ENCODE results near the gene BRAP.
A peak's percentile ranks its signal among the peaks of the same experiment; 100 is the strongest.
"Not testable (repeated sequence)": the region's sequence is repeated elsewhere in the genome, so short reads cannot be mapped to it uniquely, and the experiment has no call there.

BRAP gene

DNA sequence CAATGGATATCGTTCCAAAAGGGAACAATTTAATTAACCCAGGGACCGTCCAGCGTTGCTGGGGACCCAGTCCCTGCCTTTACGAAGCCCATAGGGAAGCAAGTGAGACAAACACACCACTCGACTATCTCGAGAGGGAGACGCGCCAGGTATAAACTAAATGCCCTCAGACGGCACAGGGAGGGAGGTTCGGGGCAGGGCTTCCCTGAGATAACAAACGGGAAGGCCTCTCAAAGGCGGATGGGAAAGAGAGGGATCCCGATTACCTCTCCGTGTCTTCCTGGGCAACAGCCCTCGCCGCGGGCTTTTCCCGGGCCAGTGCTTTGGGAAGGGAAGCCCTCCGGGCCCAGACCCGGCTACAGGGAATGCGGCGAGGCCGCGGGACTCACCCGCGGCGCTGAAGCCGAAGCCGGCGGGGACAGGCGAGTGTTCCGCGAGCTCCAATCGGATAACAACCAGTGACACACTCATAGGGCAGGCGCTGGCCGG lies 390 bp downstream of the BRAP start:
- H3K27ac ChIP-seq (ENCODE audit: extremely low read depth, low read depth, low read length), result peak overlapping the region; percentile 18
- CTCF ChIA-PET, result interaction anchor here (0.6 kb wide), 1 partner anchor 288 kb away, joined by 4 read pairs; no protein-coding TSS in a partner anchor

GRCh38 chr12:111684485-111685198 lies 1.1 kb downstream of the BRAP start:
- CTCF ChIA-PET, result interaction anchor here (0.9 kb wide), 1 partner anchor 288 kb away, joined by 3 read pairs; no protein-coding TSS in a partner anchor
- POLR2A ChIA-PET, result interaction anchor here (1.3 kb wide), 1 partner anchor 10 kb away, joined by 4 read pairs; no protein-coding TSS in a partner anchor
- Histone ChIP-seq H3K36me3 (ENCODE audit: control insufficient read depth in 2 of 2, insufficient read depth in 1 of 2, low read length in 2 of 2) (peaks cover 29 to 36% of the 10 kb centered on the region in 2 experiments), H3K4me3 (ENCODE audit: low read depth, low read length) (peak overlapping the region; percentile 48)
- not testable (repeated sequence) for H3K27ac ChIP-seq (ENCODE audit: extremely low read depth, low read depth, low read length); H3K9me3 ChIP-seq (ENCODE audit: control insufficient read depth, insufficient read depth, low read depth, low read length); H3K4me1 ChIP-seq (ENCODE audit: control insufficient read depth, insufficient read depth, low read length)

More for the DNA sequence above, 390 bp downstream of the BRAP start:
- Histone ChIP-seq H3K4me1 (ENCODE audit: control insufficient read depth, insufficient read depth, low read length) (peaks cover 3% of the 10 kb centered on the region; the same call in 1 of the 2 replicates), H3K4me3 (ENCODE audit: low read depth, low read length) (peak overlapping the region; percentile 48), H3K9me3 (ENCODE audit: control insufficient read depth, insufficient read depth, low read depth, low read length) (no peaks in the 10 kb centered on the region), H3K36me3 (ENCODE audit: control insufficient read depth in 2 of 2, insufficient read depth in 1 of 2, low read length in 2 of 2) (peaks cover 23 to 30% of the 10 kb centered on the region in 2 experiments)
- TF ChIP-seq ZNF518A (tag by site-specific recombination; conservative IDR thresholded peaks at IDR 0.05; ENCODE audit: low read depth) (no peak), ZNF335 (tag by site-specific recombination; conservative IDR thresholded peaks at IDR 0.05) (0 out of 2 replicates have a peak, but pooled peaks have one; percentile 57), IKZF3 (tag by site-specific recombination; IDR thresholded peaks at IDR 0.05) (0 out of 2 replicates have a peak, but pooled peaks have one; percentile 8), ZNF791 (tag by site-specific recombination; IDR thresholded peaks at IDR 0.05) (no peak), ZBTB48 (tag by site-specific recombination; IDR thresholded peaks at IDR 0.05) (peak; percentile 75), ZSCAN30 (tag by site-specific recombination; IDR thresholded peaks at IDR 0.05) (peak; percentile 38; the same call in 1 of the 2 replicates), OVOL3 (tag by site-specific recombination; IDR thresholded peaks at IDR 0.05) (peak; percentile 10; the same call in 1 of the 2 replicates), ZNF76 (tag by site-specific recombination; IDR thresholded peaks at IDR 0.05; ENCODE audit: borderline replicate concordance, low read depth) (peak; percentile 38; the same call in 1 of the 2 replicates)
- TF ChIP-seq, protein P1, sequence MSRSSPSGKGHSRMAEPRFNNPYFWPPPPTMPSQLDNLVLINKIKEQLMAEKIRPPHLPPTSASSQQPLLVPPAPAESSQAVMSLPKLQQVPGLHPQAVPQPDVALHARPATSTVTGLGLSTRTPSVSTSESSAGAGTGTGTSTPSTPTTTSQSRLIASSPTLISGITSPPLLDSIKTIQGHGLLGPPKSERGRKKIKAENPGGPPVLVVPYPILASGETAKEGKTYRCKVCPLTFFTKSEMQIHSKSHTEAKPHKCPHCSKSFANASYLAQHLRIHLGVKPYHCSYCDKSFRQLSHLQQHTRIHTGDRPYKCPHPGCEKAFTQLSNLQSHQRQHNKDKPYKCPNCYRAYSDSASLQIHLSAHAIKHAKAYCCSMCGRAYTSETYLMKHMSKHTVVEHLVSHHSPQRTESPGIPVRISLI (tag by site-specific recombination; IDR thresholded peaks at IDR 0.05), result no peak
- POLR2A ChIA-PET, result interaction anchor here (0.5 to 1.4 kb wide), 14 partner anchors 9 to 328 kb away, joined by 3 to 6 read pairs (median 4); partner anchors contain the start of genes ERP29 and TMEM116

DNA sequence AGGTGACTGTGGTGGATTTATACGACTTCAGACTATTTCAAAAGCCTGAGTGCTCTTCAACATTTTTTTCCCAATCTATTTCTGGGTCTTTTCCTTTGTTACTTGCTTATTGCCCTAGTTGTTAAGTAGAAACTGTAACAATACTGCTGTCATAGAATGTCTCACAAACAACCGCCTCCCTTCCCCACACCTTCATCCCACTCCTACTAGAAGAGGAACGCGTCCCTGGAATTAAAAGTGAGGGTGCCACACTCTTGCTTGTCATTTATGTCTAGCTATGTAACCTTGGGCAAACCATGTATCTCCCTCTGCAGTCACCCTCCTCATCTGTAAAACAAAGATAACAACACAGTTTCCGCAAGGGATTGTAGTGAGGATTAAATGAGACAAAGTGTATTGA lies 8.6 kb downstream of the BRAP start:
- H3K9me3 ChIP-seq (ENCODE audit: control insufficient read depth, insufficient read depth, low read depth, low read length), result no peaks in the 10 kb centered on the region
- ChIA-PET CTCF (interaction anchor here (1.5 kb wide), 1 partner anchor 11 kb away, joined by 3 read pairs; no protein-coding TSS in a partner anchor), POLR2A (no interaction called here)
- H3K4me3 ChIP-seq (ENCODE audit: low read depth, low read length), result no peak overlapping the region
- H3K27ac ChIP-seq (ENCODE audit: extremely low read depth, low read depth, low read length), result no peak overlapping the region
- H3K36me3 ChIP-seq (ENCODE audit: control insufficient read depth in 2 of 2, insufficient read depth in 1 of 2, low read length in 2 of 2), result peaks cover 75 to 91% of the 10 kb centered on the region in 2 experiments
- H3K4me1 ChIP-seq (ENCODE audit: control insufficient read depth, insufficient read depth, low read length), result no peaks in the 10 kb centered on the region
- TF ChIP-seq ZNF19 (tag by site-specific recombination; IDR thresholded peaks at IDR 0.05; ENCODE audit: low read depth) (no peak), ZNF704 (tag by site-specific recombination; IDR thresholded peaks at IDR 0.05) (no peak), RBAK (tag by site-specific recombination; IDR thresholded peaks at IDR 0.05) (no peak), ZNF544 (tag by site-specific recombination; IDR thresholded peaks at IDR 0.05) (no peak), ZNF747 (tag by site-specific recombination; IDR thresholded peaks at IDR 0.05) (no peak), KLF7 (tag by site-specific recombination; IDR thresholded peaks at IDR 0.05; ENCODE audit: borderline replicate concordance) (no peak), KLF1 (tag by site-specific recombination; IDR thresholded peaks at IDR 0.05) (no peak), ZNF121 (tag by site-specific recombination; IDR thresholded peaks at IDR 0.05) (no peak), ZNF138 (tag by site-specific recombination; IDR thresholded peaks at IDR 0.05; ENCODE audit: borderline replicate concordance) (no peak), MZF1 (tag by site-specific recombination; IDR thresholded peaks at IDR 0.05; ENCODE audit: borderline replicate concordance) (no peak), PATZ1 (tag by site-specific recombination; IDR thresholded peaks at IDR 0.05) (no peak)
